HL-60/S4 (cell line): ENCODE results near the gene KRTAP20-4.

Experiments
- in situ Hi-C: fragments of 300-500 bp; cut with MboI; formaldehyde crosslinking; loops from 2 replicates; pipeline ENCODE4 v1.14.3; 2022; ENCODE audit warnings: low sequenced_read_pairs

KRTAP20-4 gene

DNA sequence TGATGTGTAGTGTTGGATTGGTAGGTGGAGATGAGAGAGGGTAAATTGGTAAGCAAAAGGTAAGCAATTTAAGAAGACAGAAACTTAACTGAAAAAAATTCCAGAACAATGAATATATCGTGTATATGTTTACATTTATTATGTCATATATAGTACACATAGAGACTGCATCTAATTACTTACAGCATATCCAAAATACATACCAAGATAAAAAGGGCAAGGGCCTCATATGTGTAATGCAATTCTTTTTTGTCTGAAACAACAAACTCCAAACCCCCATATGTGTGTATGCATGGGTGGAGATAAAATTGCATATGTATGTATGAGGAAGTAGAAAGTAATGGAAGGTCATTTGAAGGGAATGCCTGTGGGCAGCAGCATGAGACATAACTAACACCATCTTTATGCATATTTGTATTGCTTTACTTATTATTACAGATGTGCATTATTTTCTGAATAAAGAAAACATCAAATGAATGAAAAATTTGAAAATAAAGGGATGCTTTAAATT lies 26.5 kb downstream of the KRTAP20-4 start:
- in situ Hi-C loops, result no loop called here

GRCh38 chr21:30652891-30653290 lies 32.5 kb downstream of the KRTAP20-4 start:
- in situ Hi-C loops, result no loop called here

DNA sequence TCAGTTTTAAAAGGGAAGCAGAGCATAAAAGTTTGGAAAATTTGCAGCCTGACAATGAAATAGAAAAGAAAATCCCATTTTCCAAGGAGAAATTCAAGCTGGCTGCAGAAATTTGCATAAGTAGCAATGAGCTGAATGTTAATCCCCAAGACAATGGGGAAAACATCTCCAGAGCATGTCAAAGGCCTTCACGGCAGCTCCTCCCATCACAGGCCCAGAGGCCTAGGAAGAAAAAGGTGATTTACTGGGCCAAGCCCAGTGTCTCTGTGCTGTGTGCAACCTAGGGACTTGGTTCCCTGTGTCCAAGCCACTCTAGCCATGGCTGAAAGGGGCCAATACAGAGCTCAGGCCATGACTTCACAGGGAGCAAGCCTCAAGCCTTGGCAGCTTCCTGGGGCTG lies 48.3 kb downstream of the KRTAP20-4 start:
- in situ Hi-C loops, result no loop called here
